ENCODE data around the gene GLI2.

The GLI2 gene

DNA sequence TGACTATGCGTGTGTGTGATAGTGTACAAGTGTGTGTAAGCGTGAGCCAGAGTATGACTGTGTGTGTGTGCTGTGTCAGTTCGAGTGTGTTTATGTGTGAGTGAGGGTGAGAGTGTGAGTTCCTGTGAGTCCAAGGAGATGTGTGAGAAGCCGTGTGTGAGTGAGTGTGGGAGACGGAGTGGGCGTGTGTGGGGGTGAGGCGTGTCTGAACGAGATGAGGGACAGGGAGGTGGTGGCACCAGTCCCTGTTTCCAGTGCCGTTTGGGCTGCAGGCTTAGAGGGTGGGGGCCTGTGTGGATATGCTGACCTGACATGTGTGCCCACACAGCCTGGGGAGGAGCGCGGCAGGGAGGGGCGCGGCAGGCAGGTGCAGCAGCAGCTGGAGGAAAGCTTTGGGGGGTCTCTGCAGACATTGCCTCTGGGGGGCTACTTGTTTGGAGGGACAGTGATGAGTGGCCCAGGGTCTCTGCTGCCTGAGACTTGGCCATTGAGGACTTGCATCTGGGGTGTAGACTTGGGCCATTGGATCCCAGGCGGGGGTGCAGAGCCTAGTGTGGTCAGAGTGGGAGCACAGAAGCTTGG, 41.6 kb downstream of the GLI2 start:
- Histone ChIP-seq H3K36me3 (ENCODE audit: insufficient read depth, low read length) (no peaks in the 10 kb centered on the region), H3K4me3 (ENCODE audit: low read length) (no peak overlapping the region), H3K4me2 (ENCODE audit: low read length) (no peak overlapping the region), H3K9ac (ENCODE audit: low read depth, low read length) (no peak overlapping the region), H3K27me3 (ENCODE audit: control insufficient read depth, insufficient read depth, low read length) (no peaks in the 10 kb centered on the region), H3K4me1 (ENCODE audit: control insufficient read depth, insufficient read depth, low read length) (peaks cover 43% of the 10 kb centered on the region), H3K9me3 (replicated peaks; ENCODE audit: low read length) (no peaks in the 10 kb centered on the region)

DNA sequence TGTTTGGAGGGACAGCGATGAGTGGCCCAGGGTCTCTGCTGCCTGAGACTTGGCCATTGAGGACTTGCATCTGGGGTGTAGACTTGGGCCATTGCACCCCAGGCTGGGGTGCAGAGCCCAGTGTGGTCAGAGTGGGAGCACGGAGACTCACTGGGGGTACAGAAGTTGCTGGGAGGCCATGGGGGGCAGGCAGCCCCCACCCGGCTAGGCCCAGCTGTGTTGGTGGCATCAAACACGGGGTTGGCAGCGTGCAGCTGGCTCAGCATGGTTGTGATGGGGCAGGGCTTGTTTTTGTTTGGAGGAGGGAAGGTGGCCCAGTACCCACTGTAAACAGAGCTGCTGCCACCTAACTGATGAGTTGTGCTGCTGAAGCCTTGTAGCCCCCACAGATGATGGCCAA, 42.1 kb downstream of the GLI2 start:
- H3K9me3 ChIP-seq (replicated peaks; ENCODE audit: low read length) = no peaks in the 10 kb centered on the region
- no peaks in the 10 kb centered on the region for H3K27me3 ChIP-seq (ENCODE audit: control insufficient read depth, insufficient read depth, low read length)
- no peak overlapping the region for H3K4me3 ChIP-seq (ENCODE audit: low read length)
- peak overlapping the region; percentile 2 for H3K4me2 ChIP-seq (ENCODE audit: low read length)
- peaks cover 39% of the 10 kb centered on the region for H3K4me1 ChIP-seq (ENCODE audit: control insufficient read depth, insufficient read depth, low read length)
- H3K36me3 ChIP-seq (ENCODE audit: insufficient read depth, low read length) = no peaks in the 10 kb centered on the region
- H3K9ac ChIP-seq (ENCODE audit: low read depth, low read length) = no peak overlapping the region

DNA sequence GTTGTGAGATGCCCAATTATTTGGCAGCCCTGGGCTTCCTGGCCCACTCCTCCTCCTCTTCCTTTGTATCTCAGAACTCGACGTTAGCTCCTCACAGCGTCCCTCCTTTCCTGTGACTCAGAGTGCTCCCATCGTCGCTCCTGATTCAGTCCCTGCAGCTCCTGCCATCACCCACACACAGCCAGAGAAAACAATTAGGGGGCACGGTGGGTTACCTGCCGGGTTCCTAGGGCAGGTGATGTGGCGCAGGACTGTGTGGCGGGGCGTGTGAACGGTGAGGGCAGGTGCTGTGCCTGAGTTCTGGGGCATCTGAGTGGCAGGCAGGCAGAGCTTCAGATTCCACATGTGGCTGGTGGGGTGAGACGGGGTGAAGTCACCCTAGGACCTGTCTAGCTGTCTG, 42.6 kb downstream of the GLI2 start:
- Histone ChIP-seq H3K4me2 (ENCODE audit: low read length) (peak overlapping the region; percentile 2), H3K27me3 (ENCODE audit: control insufficient read depth, insufficient read depth, low read length) (no peaks in the 10 kb centered on the region), H3K4me3 (ENCODE audit: low read length) (no peak overlapping the region), H3K9me3 (replicated peaks; ENCODE audit: low read length) (no peaks in the 10 kb centered on the region), H3K36me3 (ENCODE audit: insufficient read depth, low read length) (no peaks in the 10 kb centered on the region), H3K9ac (ENCODE audit: low read depth, low read length) (no peak overlapping the region), H3K4me1 (ENCODE audit: control insufficient read depth, insufficient read depth, low read length) (peaks cover 39% of the 10 kb centered on the region)

DNA sequence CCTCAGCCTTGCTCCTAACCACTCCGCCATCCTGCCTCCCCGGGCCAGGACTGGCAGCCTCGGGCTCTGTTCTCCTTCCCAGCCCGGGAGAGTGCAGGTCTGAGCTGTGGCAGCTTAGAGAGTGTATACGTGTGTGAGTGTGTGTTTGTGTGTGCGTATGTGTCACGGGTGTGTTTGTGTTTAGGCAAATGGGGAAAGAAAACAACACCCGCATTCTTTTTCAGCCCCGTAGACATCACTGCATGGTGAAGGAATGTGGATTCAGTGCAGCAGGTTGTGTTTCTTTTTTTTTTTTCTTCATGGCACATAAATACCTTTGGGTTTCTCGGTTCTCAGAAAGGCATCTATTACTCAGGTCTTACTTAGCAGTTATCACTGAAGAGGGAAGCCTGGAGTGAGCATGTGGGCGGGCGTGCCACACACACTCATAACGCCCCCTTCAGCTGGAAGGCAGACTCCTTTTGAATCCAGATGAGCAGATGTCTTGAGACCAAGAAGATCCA, 44.2 kb downstream of the GLI2 start:
- Histone ChIP-seq H3K9ac (ENCODE audit: low read depth, low read length) (no peak overlapping the region), H3K36me3 (ENCODE audit: insufficient read depth, low read length) (no peaks in the 10 kb centered on the region), H3K9me3 (replicated peaks; ENCODE audit: low read length) (no peaks in the 10 kb centered on the region)

DNA sequence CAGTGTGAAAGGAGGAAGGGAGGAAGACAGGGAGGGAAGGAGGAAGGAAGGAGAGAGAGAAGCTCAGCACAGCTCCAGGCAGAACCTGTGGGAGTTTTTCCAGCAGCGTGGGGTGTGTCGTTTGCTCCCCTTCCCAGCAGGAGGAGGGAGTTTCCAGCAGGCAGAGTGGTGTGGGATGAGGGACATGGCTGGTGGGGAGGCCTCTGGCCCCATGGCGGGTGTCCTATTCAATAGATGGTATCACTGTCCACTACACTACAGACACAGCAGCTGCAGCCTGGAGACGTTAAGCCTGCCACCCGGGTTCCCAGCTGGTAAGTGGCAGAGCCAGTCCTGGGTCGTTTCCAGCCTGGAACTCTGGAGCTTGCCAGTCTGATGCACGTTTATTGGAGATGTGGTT, 44.7 kb downstream of the GLI2 start:
- Histone ChIP-seq H3K27me3 (ENCODE audit: control insufficient read depth, insufficient read depth, low read length) (no peaks in the 10 kb centered on the region), H3K4me3 (ENCODE audit: low read length) (no peak overlapping the region), H3K9me3 (replicated peaks; ENCODE audit: low read length) (no peaks in the 10 kb centered on the region), H3K4me2 (ENCODE audit: low read length) (peak overlapping the region; percentile 68), H3K36me3 (ENCODE audit: insufficient read depth, low read length) (no peaks in the 10 kb centered on the region), H3K4me1 (ENCODE audit: control insufficient read depth, insufficient read depth, low read length) (peaks cover 46% of the 10 kb centered on the region), H3K9ac (ENCODE audit: low read depth, low read length) (no peak overlapping the region)

More for the DNA sequence above, 44.2 kb downstream of the GLI2 start:
- H3K4me1 ChIP-seq (ENCODE audit: control insufficient read depth, insufficient read depth, low read length) = peaks cover 46% of the 10 kb centered on the region
- H3K4me2 ChIP-seq (ENCODE audit: low read length) = peak overlapping the region; percentile 68
- H3K4me3 ChIP-seq (ENCODE audit: low read length) = no peak overlapping the region
- H3K27me3 ChIP-seq (ENCODE audit: control insufficient read depth, insufficient read depth, low read length) = no peaks in the 10 kb centered on the region

DNA sequence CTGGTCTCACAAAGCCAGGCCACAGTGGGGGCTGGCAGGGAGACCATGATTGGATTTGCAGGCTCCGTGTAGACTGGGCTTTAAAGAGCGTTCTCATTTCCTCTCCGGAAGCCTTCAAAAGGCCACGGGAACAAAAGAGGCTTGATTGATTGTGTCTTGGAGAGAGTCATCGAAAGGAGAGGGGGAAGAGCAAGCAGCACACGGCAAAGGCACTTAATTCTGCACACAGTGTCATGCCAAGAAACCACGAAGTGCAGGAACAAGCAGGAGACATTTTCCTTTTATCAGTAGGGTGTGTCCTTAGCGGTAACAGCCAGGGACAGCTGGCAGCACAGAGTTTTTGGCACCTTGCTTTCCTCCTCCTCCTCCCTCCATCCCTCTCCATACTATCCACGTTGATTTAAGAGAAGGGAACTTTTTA, 47.7 kb downstream of the GLI2 start:
- H3K4me3 ChIP-seq (ENCODE audit: low read length) = no peak overlapping the region
- H3K36me3 ChIP-seq (ENCODE audit: insufficient read depth, low read length) = no peaks in the 10 kb centered on the region
- H3K9me3 ChIP-seq (replicated peaks; ENCODE audit: low read length) = no peaks in the 10 kb centered on the region
- H3K4me1 ChIP-seq (ENCODE audit: control insufficient read depth, insufficient read depth, low read length) = peaks cover 36% of the 10 kb centered on the region
- no peaks in the 10 kb centered on the region for H3K27me3 ChIP-seq (ENCODE audit: control insufficient read depth, insufficient read depth, low read length)
- H3K4me2 ChIP-seq (ENCODE audit: low read length) = peak overlapping the region; percentile 3
- H3K9ac ChIP-seq (ENCODE audit: low read depth, low read length) = no peak overlapping the region

DNA sequence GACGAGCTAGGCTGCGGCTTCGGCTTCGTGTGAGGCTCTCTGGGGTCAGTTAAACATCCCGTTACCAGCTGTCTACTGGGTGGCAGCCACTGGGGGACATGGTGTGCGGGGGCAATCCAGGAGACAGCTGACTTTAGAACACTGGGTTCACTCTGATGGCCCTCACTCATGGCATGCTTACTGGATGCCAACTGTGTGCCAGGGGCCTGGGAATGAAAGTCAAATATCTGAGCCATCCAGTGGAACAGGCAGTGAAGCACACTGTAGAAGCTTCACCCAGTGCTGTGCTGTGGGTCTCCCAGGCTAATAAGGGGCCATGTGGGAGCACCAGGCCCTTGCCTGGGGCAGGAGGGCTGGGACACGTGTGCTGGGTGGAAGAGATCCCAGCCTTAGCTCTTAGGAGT, 48.3 kb downstream of the GLI2 start:
- Histone ChIP-seq H3K36me3 (ENCODE audit: insufficient read depth, low read length) (no peaks in the 10 kb centered on the region), H3K27me3 (ENCODE audit: control insufficient read depth, insufficient read depth, low read length) (no peaks in the 10 kb centered on the region), H3K9ac (ENCODE audit: low read depth, low read length) (no peak overlapping the region), H3K4me1 (ENCODE audit: control insufficient read depth, insufficient read depth, low read length) (peaks cover 30% of the 10 kb centered on the region), H3K4me2 (ENCODE audit: low read length) (peak overlapping the region; percentile 3), H3K4me3 (ENCODE audit: low read length) (no peak overlapping the region), H3K9me3 (replicated peaks; ENCODE audit: low read length) (no peaks in the 10 kb centered on the region)
